Fibroblast of the aortic adventitia (primary cell): ENCODE data around the gene NRXN2. TPM values are rescaled to one million over a fixed set of nuclear protein-coding genes. Genes with fewer than 3 reads are reported as not detected.

Experiments
- DNase-seq: peaks from one replicate; pipeline ENCODE4 v3.0.0-alpha.2; 2010; ENCODE audit warnings: low read depth
- H3K4me3 ChIP-seq: 2 replicates; pipeline ENCODE4 v1.5.1; 2011; ENCODE audit warnings: low read depth, mild to moderate bottlenecking, control low read depth, low read length, moderate library complexity
- total RNA-seq: library from RNA; depleted of rRNA; stranded (reverse); fragments of >200 nt; gene quantifications from 2 replicates; pipeline ENCODE4 v1.2.3, GENCODE V29; 2012; ENCODE audit warnings: low replicate concordance
- TF ChIP-seq, protein P1 (sequence below): IDR thresholded peaks from 2 replicates; pipeline ENCODE4 v1.5.1; 2011; ENCODE audit warnings: mild to moderate bottlenecking, low read length, control low read depth, inconsistent platforms; ENCODE audit not compliant: insufficient read depth

NRXN2 gene
- total RNA-seq, 1 donor, result 3.3 TPM

DNA sequence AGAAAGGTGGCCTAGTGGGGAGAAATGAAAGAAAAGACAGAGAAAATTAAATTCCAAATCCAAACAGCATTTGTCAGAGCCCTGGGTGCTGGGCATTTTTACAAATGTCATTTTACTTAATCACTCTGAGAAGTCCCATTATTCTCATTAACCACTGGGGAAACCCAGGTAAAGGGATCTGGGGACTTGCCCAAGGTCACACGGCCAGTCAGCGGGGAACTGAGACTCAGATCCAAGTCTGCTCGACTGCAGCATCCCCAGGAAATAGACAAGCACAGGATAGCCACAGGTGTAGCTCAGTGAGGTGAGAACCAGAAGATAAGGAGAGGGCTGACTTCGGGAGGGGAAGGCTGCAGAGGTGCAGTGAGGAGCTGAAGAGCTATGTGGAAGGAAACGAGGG, 7.9 kb downstream of the NRXN2 start:
- TF ChIP-seq, protein P1, sequence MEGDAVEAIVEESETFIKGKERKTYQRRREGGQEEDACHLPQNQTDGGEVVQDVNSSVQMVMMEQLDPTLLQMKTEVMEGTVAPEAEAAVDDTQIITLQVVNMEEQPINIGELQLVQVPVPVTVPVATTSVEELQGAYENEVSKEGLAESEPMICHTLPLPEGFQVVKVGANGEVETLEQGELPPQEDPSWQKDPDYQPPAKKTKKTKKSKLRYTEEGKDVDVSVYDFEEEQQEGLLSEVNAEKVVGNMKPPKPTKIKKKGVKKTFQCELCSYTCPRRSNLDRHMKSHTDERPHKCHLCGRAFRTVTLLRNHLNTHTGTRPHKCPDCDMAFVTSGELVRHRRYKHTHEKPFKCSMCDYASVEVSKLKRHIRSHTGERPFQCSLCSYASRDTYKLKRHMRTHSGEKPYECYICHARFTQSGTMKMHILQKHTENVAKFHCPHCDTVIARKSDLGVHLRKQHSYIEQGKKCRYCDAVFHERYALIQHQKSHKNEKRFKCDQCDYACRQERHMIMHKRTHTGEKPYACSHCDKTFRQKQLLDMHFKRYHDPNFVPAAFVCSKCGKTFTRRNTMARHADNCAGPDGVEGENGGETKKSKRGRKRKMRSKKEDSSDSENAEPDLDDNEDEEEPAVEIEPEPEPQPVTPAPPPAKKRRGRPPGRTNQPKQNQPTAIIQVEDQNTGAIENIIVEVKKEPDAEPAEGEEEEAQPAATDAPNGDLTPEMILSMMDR, result no peak
- no peak for DNase-seq
- H3K4me3 ChIP-seq, result no peak overlapping the region

DNA sequence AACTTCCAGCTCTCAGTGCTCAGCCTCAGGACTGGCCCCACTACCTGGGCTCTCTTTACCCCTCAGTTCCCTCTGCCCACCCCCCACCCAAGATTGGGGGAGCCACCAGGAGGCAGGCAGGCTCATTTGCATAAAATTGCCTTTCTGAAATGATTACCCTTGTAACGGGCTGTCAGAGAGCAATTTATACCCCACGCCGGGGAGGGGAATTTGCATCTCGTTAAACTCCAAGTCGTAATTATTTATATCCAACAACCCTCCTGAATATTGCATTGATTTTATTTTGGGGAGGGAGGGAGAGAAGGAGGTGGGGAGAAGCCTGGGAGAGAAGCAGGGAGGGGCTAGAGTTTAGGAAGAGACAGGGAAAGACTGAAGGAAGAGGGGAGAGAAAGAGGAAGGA, 8.3 kb downstream of the NRXN2 start:
- no peak overlapping the region for H3K4me3 ChIP-seq
- no peak for DNase-seq
- TF ChIP-seq, protein P1, result no peak

DNA sequence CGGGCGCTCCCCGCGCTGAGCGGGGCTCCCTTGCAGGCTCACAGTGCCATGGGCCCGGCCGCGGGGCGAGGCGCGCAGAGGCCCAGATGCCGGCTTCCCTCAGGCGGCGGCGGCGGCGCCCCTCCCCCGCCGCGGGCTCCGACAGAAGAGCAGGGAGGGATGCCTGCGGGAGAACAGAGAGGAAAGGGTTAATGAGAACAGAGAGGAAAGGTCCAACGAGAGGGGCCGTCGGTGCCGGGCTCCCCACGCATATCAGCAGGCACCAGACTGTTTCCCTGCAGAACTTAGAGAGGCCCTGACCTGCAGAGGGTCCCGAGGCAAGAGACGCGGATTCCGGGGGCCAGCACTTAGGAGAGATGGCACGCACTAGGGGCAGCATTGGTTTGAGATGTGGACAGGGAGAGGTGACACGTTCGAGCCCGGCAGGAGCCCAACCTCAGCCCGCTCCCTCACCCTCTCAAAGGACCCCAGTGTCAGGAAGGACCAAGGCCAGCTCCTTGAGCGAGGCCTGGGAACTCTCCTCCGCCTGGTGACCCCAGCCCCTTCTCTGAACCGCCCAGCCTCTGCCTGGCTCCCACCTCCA, 9.1 kb downstream of the NRXN2 start:
- TF ChIP-seq, protein P1, result no peak
- H3K4me3 ChIP-seq, result no peak overlapping the region
- DNase-seq, result no peak

DNA sequence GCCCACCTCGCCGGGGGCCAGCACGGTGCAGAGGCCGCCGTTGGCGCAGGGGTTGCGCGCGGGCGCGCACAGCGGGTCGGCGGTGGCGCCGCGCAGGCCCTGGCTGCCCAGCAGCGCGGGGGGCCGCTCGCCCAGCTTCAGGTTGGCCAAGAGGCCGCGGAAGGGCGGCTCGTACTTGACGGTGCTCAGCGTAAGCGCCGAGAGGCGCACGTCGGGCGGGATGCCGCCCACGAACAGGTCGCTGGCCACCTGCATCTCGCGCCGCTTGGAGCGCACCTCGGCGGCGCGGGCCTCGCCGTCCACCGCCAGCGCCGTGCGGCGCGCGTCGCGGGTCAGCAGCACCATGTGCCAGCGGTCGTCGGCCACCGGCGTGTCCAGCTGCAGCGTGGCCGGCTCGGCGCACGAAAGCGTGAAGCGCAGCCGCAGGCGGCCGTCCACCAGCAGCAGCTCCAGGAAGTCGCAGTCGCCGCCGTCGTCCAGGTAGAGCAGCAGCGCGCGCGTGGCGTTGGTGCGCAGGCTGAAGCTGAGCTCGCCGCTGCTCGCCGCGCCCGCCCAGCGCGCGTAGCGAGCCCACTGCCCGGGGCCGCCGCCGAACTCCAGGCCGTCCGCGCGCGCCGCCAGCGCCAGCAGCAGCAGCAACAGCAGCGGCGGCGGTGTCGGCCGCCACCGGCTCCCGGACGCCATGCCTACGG, 9.8 kb downstream of the NRXN2 start:
- no peak overlapping the region for H3K4me3 ChIP-seq
- TF ChIP-seq, protein P1, result no peak
- DNase-seq, result peak; percentile 15

DNA sequence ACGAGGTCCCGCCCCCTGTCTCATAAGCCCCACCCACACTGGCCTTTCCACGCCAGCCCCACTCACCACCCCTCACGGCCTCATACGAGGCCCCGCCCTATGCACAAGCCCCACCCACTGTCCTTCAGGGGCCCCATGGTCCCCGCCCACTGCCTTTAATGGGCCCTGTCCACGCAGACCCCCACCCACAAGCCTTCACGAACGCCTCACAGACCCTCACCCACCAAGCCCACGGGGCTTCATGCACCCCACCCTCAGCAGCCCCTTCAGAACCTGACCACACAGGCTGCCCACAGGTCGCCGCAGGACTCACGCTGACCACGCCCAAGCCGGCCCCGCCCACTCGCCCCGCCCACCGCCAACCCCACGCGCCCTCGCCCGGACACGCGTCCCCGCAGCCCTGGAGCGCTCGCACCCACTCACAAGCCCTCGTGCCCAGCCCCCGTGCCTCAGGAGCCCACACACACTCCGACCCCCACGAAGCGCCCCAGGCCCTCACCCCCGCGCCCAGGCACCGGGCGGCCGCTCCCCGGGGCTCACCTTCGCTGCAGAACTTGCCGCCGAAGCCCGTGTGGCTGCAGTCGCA, 10.5 kb downstream of the NRXN2 start:
- no peak for DNase-seq
- TF ChIP-seq, protein P1, result no peak
- no peak overlapping the region for H3K4me3 ChIP-seq

DNA sequence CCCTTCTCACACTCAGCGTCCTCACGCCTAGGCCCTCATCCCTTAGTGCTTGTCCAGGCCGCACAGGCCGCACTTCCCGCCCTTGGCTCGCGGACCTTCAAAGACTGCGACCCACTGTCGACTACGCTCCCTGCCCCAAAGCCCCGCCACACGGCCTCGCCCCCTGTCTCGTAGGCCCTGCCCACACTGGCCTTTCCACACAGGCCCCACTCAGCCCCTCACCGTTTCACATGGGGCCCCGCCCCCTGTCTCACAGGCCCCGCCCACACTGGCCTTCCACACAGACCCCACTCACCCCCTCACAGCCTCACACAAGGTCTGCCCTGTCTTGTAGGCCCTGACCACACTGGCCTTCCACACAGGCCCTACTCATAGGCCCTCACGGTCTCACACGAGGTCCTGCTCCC, 11.0 kb downstream of the NRXN2 start:
- no peak overlapping the region for H3K4me3 ChIP-seq
- DNase-seq, result no peak
- TF ChIP-seq, protein P1, result no peak
